Gastrocnemius medialis (tissue), 4 donors: ENCODE measurements around the gene CENPP.

Experiments used
- POLR2A ChIP-seq, 2 donors: fragments of 450-650 bp; IDR thresholded peaks; one replicate each; pipeline ENCODE4 v1.6.1; 2017; ENCODE audit warnings: antibody characterized with exemption in 2 of 2, mild to moderate bottlenecking in 2 of 2, moderate library complexity in 2 of 2
- TF ChIP-seq, protein P1 (sequence below), 5 experiments: fragments of 450-650 bp in 3 of 5; fragments of 200-600 bp in 2 of 5; sonication (generic) in 2 of 5; IDR thresholded peaks in 4 of 5; conservative IDR thresholded peaks in 1 of 5; 1 replicate in 4 of 5; 2 replicates in 1 of 5; pipeline ENCODE4 v1.5.1; 2016 to 2019; ENCODE audit warnings: antibody characterized with exemption in 5 of 5, mild to moderate bottlenecking in 3 of 5, moderate library complexity in 3 of 5

DNA sequence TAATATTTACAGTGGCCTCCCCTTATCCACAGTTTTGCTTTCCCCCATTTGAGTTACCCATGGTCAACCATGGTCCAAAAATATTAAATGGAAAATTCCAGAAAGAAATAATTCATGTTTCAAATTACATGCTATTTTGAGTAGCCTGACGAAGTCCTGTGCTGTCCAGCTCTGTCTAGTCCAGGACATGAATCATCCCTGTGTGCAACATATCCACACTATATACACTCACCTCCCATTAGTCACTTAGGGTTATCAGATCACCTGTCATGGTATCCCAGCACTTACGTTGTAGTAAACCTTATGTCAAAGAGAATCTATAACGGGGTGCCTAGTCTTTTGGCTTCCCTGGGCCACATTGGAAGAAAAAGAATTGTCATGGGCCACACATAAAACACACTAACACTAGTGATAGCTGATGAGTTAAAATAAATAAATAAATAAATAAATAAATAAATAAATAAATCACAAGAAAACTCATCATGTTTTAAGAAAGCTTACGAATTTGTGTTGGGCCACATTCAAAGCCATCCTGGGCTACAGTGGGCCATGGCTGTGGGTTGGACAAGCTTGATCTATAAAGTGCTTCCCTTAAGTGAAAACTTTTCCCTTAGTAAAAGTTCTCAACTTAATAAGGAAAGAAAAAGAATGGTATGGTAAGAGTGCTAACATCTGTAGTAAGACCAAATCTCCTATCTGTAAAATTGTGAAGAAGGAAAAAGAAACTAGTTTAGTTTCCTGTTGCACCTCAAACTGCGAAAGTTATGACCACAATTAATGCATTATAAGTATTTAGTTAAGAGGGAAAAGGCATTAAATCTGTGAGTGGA is 114.4 kb downstream of the CENPP start:
- TF ChIP-seq, protein P1, sequence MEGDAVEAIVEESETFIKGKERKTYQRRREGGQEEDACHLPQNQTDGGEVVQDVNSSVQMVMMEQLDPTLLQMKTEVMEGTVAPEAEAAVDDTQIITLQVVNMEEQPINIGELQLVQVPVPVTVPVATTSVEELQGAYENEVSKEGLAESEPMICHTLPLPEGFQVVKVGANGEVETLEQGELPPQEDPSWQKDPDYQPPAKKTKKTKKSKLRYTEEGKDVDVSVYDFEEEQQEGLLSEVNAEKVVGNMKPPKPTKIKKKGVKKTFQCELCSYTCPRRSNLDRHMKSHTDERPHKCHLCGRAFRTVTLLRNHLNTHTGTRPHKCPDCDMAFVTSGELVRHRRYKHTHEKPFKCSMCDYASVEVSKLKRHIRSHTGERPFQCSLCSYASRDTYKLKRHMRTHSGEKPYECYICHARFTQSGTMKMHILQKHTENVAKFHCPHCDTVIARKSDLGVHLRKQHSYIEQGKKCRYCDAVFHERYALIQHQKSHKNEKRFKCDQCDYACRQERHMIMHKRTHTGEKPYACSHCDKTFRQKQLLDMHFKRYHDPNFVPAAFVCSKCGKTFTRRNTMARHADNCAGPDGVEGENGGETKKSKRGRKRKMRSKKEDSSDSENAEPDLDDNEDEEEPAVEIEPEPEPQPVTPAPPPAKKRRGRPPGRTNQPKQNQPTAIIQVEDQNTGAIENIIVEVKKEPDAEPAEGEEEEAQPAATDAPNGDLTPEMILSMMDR (IDR thresholded peaks at IDR 0.05 in 4 of 5, conservative IDR thresholded peaks at IDR 0.05 in 1 of 5): no peak
- no peak for TF ChIP-seq POLR2A (IDR thresholded peaks at IDR 0.05)
